HepG2 (cell line): ENCODE measurements around the gene EFCAB14. TPM values are rescaled to one million over a fixed set of nuclear protein-coding genes. Genes with fewer than 3 reads are reported as not detected.

Source experiments
- ATAC-seq: fragments of 200-7000 bp; cut with Tn5 transposase; 3 replicates; pipeline ENCODE4 v1.9.1; 2020; ENCODE audit warnings: mild to moderate bottlenecking, moderate library complexity
- BruUV-seq: library from RNA; stranded (reverse); fragments of 400-500 nt; replicated peaks from 2 replicates; lab custom pipeline; 2021; lab: Mats Ljungman, UMichigan
- CTCF ChIA-PET: fragments of 300-600 bp; formaldehyde crosslinking; extraction: SDS; loops from one replicate; lab custom pipeline; 2021; ENCODE audit warnings: low total read pairs, inconsistent platforms, low intra/inter-chr PET ratio; lab: Yijun Ruan, JAX
- POLR2A ChIA-PET: fragments of 350-600 bp; sonication (Branson Sonifier 250); formaldehyde crosslinking; loops from one replicate; lab custom pipeline; 2020; ENCODE audit warnings: antibody characterized with exemption, inconsistent platforms; lab: Yijun Ruan, JAX
- DNase-seq: peaks from one replicate; pipeline ENCODE4 v3.0.0-alpha.2; 2015; ENCODE audit warnings: low spot score
- FAIRE-seq: peaks from 3 replicates; lab custom pipeline; 2011; peaks lifted over from hg19 to GRCh38; lab: Jason Lieb, UNC
- H2AFZ ChIP-seq: one replicate; pipeline ENCODE4 v1.6.1; 2011; ENCODE audit warnings: low read length, inconsistent platforms
- H3K27ac ChIP-seq: fragments of 300-600 bp; 3 replicates; pipeline ENCODE4 v1.8.0; 2011; ENCODE audit warnings: mixed run types, mild to moderate bottlenecking, mixed read lengths, low read length, inconsistent platforms; ENCODE audit not compliant: insufficient read depth; ENCODE audit errors: extremely low read length
- H3K27me3 ChIP-seq, 2 experiments: fragments of 200-600 bp in 1 of 2; 2 replicates in 1 of 2; 3 replicates in 1 of 2; pipeline versions ENCODE4 v1.6.0 to v1.8.0; 2011; ENCODE audit warnings: low read length in 2 of 2, mild to moderate bottlenecking in 2 of 2, moderate library complexity in 2 of 2, inconsistent platforms in 1 of 2; ENCODE audit not compliant: insufficient read depth in 2 of 2, control insufficient read depth in 1 of 2
- H3K36me3 ChIP-seq, 2 experiments: fragments of 200-600 bp in 1 of 2; replicated peaks in 1 of 2; 2 replicates in 1 of 2; 3 replicates in 1 of 2; pipeline versions ENCODE4 v1.5.1 to v1.8.0; 2011; ENCODE audit warnings: low read length in 2 of 2, inconsistent platforms in 1 of 2; ENCODE audit not compliant: insufficient read depth in 2 of 2, control insufficient read depth in 1 of 2
- H3K4me1 ChIP-seq: 2 replicates; pipeline ENCODE4 v1.5.1; 2012; ENCODE audit warnings: low read length, inconsistent platforms; ENCODE audit not compliant: insufficient read depth
- H3K4me2 ChIP-seq: 2 replicates; pipeline ENCODE4 v1.6.0; 2011; ENCODE audit warnings: low read depth, low read length, inconsistent platforms
- H3K4me3 ChIP-seq, 3 experiments: fragments of 200-600 bp in 1 of 3; sonication (generic), shearing (Covaris generic) in 1 of 3; replicated peaks in 1 of 3; 2 replicates each; pipeline ENCODE4 v1.5.1; 2011 to 2016; ENCODE audit warnings: low read length in 3 of 3, inconsistent platforms in 2 of 3, low read depth in 2 of 3, mild to moderate bottlenecking in 2 of 3, control low read depth in 1 of 3, mixed read lengths in 1 of 3; ENCODE audit not compliant: insufficient read depth in 1 of 3
- H3K79me2 ChIP-seq: one replicate; pipeline ENCODE4 v1.6.1; 2011; ENCODE audit warnings: low read length, inconsistent platforms; ENCODE audit not compliant: insufficient read depth
- H3K9ac ChIP-seq: 2 replicates; pipeline ENCODE4 v1.6.0; 2011; ENCODE audit warnings: mild to moderate bottlenecking, low read depth, low read length, inconsistent platforms; ENCODE audit not compliant: insufficient read depth
- H3K9me3 ChIP-seq: 2 replicates; pipeline ENCODE4 v1.5.1; 2012; ENCODE audit warnings: mild to moderate bottlenecking, low read length
- H4K20me1 ChIP-seq: 2 replicates; pipeline ENCODE4 v1.6.0; 2011; ENCODE audit warnings: inconsistent platforms, mild to moderate bottlenecking, low read length, moderate library complexity; ENCODE audit not compliant: insufficient read depth
- DZIP1 ChIP-seq: sonication (generic); formaldehyde crosslinking; IDR thresholded peaks from 2 replicates; pipeline ENCODE4 v1.5.0; 2020; ENCODE audit warnings: mild to moderate bottlenecking, missing genetic modification reagents
- HOXD1 ChIP-seq: sonication (generic); formaldehyde crosslinking; IDR thresholded peaks from 2 replicates; pipeline ENCODE4 v1.5.0; 2020; ENCODE audit warnings: missing genetic modification reagents
- KDM5B ChIP-seq: sonication (generic); formaldehyde crosslinking; IDR thresholded peaks from 2 replicates; pipeline ENCODE4 v1.4.0; 2020; ENCODE audit warnings: missing genetic modification reagents, mild to moderate bottlenecking, borderline replicate concordance
- POLR2AphosphoS2 ChIP-seq: IDR thresholded peaks from 2 replicates; pipeline ENCODE4 v1.6.1; 2011; ENCODE audit warnings: low read depth, low read length, improper control_type of control experiment
- SMC3 ChIP-seq: IDR thresholded peaks from 2 replicates; pipeline ENCODE4 v1.6.1; 2011; ENCODE audit warnings: low read length, improper control_type of control experiment
- SRSF9 ChIP-seq: fragments of 200-400 bp; formaldehyde crosslinking; IDR thresholded peaks from 2 replicates; pipeline ENCODE4 v1.6.1; 2018; ENCODE audit warnings: borderline replicate concordance, mild to moderate bottlenecking, low read depth, low read length; ENCODE audit not compliant: insufficient read depth, poor library complexity, severe bottlenecking
- STAG1 ChIP-seq: sonication (generic); formaldehyde crosslinking; IDR thresholded peaks from 2 replicates; pipeline ENCODE4 v1.4.0; 2020; ENCODE audit warnings: missing genetic modification reagents
- XRCC5 ChIP-seq: fragments of 200-400 bp; formaldehyde crosslinking; optimal IDR thresholded peaks from 2 replicates; pipeline ENCODE3; 2017; ENCODE audit warnings: mild to moderate bottlenecking, low read length
- ZFP91 ChIP-seq: sonication (generic); formaldehyde crosslinking; IDR thresholded peaks from 2 replicates; pipeline ENCODE4 v1.9.0; 2022; ENCODE audit warnings: missing genetic modification reagents, mild to moderate bottlenecking, borderline replicate concordance
- ZNF20 ChIP-seq: sonication (generic); formaldehyde crosslinking; IDR thresholded peaks from 2 replicates; pipeline ENCODE4 v1.4.0; 2020; ENCODE audit warnings: mild to moderate bottlenecking, moderate library complexity, missing genetic modification reagents
- WGBS: methylation state at CpG from one replicate; pipeline ENCODE4 v1.1.6; 2017; ENCODE audit warnings: low lambda C conversion rate; 5-methylcytosine and 5-hydroxymethylcytosine counted together
- in situ Hi-C: cut with HindIII; loops from 2 replicates; pipeline ENCODE4 v1.10.0; 2017; ENCODE audit warnings: low pct_unique_long_range_greater_than_20kb; ENCODE audit not compliant: extremely low pct_ligation_motif_present
- intact Hi-C: fragments of 100-400 bp; cut with micrococcal nuclease; formaldehyde crosslinking; loops from one replicate; pipeline ENCODE4 v1.10.0; 2022; ENCODE audit not compliant: unreplicated experiment
- polyA plus RNA-seq, 8 experiments: library from polyadenylated mRNA; depleted of rRNA in 3 of 8; stranded (reverse) in 7 of 8; unstranded in 1 of 8; fragments of >200 nt; fragmentation: Illumina TruSeq in 4 of 8; extraction: Trizol in 4 of 8; gene quantifications; 2 replicates each; pipeline versions ENCODE4 v1.2.1 to v1.2.3, GENCODE V29; 2011 to 2016; ENCODE audit warnings: low read depth in 4 of 8, missing spikeins in 1 of 8, mixed read lengths in 1 of 8; ENCODE audit not compliant: insufficient read depth in 1 of 8
- total RNA-seq, 5 experiments: library from RNA; depleted of rRNA; stranded (reverse); fragments of >200 nt; fragmentation: Illumina TruSeq; extraction: Trizol; gene quantifications; 2 replicates each; pipeline ENCODE4 v1.2.3, GENCODE V29; 2016; ENCODE audit warnings: low read depth in 1 of 5
- TF ChIP-seq, protein P1 (sequence below), 2 experiments: sonication (generic) in 1 of 2; formaldehyde crosslinking in 1 of 2; IDR thresholded peaks; 2 replicates each; pipeline versions ENCODE4 v1.4.0 to v1.6.1; 2018 to 2020; ENCODE audit warnings: missing genetic modification reagents in 2 of 2, borderline replicate concordance in 1 of 2, low read depth in 1 of 2, mild to moderate bottlenecking in 1 of 2, missing biosample characterization in 1 of 2
- TF ChIP-seq, protein P2 (sequence below): sonication (generic); formaldehyde crosslinking; IDR thresholded peaks from 2 replicates; pipeline ENCODE4 v1.5.0; 2020; ENCODE audit warnings: mild to moderate bottlenecking, missing genetic modification reagents, moderate library complexity

EFCAB14 gene
- total and polyA plus RNA-seq, 2 of the 13 experiments (the other 11 are each of a cell fraction or from before 2014, with no cell fraction given) = 13.4 to 17.9 TPM

DNA sequence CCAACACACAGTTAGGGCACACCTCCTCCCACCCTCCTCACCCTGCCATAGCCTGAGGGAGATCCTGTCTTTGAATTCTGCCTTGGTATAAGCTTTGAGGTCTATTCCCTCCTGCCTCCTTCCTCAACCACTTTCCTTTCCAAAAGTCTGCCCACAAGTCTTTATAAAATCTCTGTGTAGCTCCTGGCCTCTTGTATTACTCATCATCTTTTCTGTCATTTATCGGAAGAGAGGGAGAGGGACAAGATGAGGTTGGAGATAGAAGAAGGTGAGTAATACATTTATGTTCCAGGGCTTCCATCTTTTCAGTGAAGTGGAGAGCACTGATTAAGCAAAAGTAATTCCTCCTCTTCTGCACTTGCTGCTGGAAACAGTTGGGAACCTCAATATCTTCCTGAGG, 30.5 kb upstream of the EFCAB14 start (continued):
- TF ChIP-seq, protein P1, sequence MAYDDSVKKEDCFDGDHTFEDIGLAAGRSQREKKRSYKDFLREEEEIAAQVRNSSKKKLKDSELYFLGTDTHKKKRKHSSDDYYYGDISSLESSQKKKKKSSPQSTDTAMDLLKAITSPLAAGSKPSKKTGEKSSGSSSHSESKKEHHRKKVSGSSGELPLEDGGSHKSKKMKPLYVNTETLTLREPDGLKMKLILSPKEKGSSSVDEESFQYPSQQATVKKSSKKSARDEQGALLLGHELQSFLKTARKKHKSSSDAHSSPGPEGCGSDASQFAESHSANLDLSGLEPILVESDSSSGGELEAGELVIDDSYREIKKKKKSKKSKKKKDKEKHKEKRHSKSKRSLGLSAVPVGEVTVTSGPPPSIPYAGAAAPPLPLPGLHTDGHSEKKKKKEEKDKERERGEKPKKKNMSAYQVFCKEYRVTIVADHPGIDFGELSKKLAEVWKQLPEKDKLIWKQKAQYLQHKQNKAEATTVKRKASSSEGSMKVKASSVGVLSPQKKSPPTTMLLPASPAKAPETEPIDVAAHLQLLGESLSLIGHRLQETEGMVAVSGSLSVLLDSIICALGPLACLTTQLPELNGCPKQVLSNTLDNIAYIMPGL (CRISPR knock-in tag; IDR thresholded peaks at IDR 0.05; ENCODE audit: borderline replicate concordance in 1 of 2, low read depth in 1 of 2) = no peak
- TF ChIP-seq ZFP91 (CRISPR knock-in tag) = no peak

GRCh38 chr1:46747683-46748288, 28.9 kb upstream of the EFCAB14 start:
- Histone ChIP-seq H3K9ac (no peak overlapping the region), H3K4me1 (no peaks in the 10 kb centered on the region), H3K9me3 (no peaks in the 10 kb centered on the region), H3K79me2 (no peaks in the 10 kb centered on the region), H3K4me3 (no peak overlapping the region), H3K27ac (no peak overlapping the region), H3K27me3 (no peaks in the 10 kb centered on the region), H4K20me1 (no peaks in the 10 kb centered on the region), H3K36me3 (no peaks in the 10 kb centered on the region), H2AFZ (no peak overlapping the region), H3K4me2 (no peak overlapping the region)
- intact Hi-C loops = loop anchor here (10.0 kb wide), 1 partner anchor 187 kb away; no protein-coding TSS in a partner anchor
- DNase-seq = peak; percentile 49
- BruUV-seq = no TSS peak
- ATAC-seq = peak; percentile 99
- TF ChIP-seq HOXD1 (CRISPR knock-in tag) = no peak
- TF ChIP-seq DZIP1 = no peak
- no peak for TF ChIP-seq SRSF9
- TF ChIP-seq, protein P2, sequence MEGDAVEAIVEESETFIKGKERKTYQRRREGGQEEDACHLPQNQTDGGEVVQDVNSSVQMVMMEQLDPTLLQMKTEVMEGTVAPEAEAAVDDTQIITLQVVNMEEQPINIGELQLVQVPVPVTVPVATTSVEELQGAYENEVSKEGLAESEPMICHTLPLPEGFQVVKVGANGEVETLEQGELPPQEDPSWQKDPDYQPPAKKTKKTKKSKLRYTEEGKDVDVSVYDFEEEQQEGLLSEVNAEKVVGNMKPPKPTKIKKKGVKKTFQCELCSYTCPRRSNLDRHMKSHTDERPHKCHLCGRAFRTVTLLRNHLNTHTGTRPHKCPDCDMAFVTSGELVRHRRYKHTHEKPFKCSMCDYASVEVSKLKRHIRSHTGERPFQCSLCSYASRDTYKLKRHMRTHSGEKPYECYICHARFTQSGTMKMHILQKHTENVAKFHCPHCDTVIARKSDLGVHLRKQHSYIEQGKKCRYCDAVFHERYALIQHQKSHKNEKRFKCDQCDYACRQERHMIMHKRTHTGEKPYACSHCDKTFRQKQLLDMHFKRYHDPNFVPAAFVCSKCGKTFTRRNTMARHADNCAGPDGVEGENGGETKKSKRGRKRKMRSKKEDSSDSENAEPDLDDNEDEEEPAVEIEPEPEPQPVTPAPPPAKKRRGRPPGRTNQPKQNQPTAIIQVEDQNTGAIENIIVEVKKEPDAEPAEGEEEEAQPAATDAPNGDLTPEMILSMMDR (CRISPR knock-in tag) = peak; percentile 74
- TF ChIP-seq ZNF20 (CRISPR knock-in tag) = no peak
- peak; percentile 71 for TF ChIP-seq STAG1
- no peak for TF ChIP-seq KDM5B (CRISPR knock-in tag)
- no peak for TF ChIP-seq POLR2AphosphoS2
- peak; percentile 42 for TF ChIP-seq XRCC5
- TF ChIP-seq SMC3 = peak; percentile 66; the same call in 1 of the 2 replicates
- WGBS = 18% methylated on average over 5 of the region's 5 CpGs
- ChIA-PET CTCF (interaction anchor here (0.8 to 1.2 kb wide), 2 partner anchors 243 to 342 kb away, joined by 3 to 10 read pairs; no protein-coding TSS in a partner anchor), POLR2A (no interaction called here)
- FAIRE-seq = peak; percentile 73
- in situ Hi-C loops = loop anchor here (10.0 kb wide), 1 partner anchor 247 kb away; no protein-coding TSS in a partner anchor
